ENCODE measurements around the gene LUZP2. TPM values are rescaled to one million over a fixed set of nuclear protein-coding genes. Genes with fewer than 3 reads are reported as not detected.

LUZP2 gene
- total RNA-seq, 2 donors from 2014 or later: 2.0 to 2.4 TPM

DNA sequence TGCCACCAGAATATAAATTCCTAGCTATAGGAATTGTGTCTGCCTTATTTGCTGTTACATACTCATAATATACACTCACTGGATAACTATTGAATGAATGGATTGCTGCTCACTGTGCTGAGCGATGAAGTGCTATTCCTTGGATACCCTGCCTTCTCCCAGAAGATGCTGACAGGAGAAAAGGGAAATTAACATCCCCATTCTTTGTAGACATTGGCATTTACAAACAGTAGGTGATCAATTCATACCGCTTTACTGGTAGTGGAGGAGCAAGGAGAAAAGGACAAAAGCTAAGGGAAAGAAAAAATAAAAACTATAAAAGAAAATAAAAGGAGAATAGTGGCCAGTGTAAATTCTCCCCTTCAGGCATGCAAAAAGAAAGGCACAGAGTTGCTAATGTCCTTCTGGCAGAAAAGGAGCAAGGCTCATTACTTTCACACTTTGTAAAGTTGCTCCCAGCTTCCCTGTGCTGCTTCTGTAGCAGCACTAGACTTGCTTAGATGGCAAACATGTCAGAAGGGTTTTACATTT, 183.0 kb downstream of the LUZP2 start:
- H3K27me3 Mint-ChIP-seq (ENCODE audit: insufficient read depth): no peaks in the 10 kb centered on the region
- TF ChIP-seq, protein P1, sequence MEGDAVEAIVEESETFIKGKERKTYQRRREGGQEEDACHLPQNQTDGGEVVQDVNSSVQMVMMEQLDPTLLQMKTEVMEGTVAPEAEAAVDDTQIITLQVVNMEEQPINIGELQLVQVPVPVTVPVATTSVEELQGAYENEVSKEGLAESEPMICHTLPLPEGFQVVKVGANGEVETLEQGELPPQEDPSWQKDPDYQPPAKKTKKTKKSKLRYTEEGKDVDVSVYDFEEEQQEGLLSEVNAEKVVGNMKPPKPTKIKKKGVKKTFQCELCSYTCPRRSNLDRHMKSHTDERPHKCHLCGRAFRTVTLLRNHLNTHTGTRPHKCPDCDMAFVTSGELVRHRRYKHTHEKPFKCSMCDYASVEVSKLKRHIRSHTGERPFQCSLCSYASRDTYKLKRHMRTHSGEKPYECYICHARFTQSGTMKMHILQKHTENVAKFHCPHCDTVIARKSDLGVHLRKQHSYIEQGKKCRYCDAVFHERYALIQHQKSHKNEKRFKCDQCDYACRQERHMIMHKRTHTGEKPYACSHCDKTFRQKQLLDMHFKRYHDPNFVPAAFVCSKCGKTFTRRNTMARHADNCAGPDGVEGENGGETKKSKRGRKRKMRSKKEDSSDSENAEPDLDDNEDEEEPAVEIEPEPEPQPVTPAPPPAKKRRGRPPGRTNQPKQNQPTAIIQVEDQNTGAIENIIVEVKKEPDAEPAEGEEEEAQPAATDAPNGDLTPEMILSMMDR (conservative IDR thresholded peaks at IDR 0.05): no peak
- Histone ChIP-seq H3K9me3 (ENCODE audit: control insufficient read depth, low read length) (no peaks in the 10 kb centered on the region), H3K27me3 (ENCODE audit: control insufficient read depth, insufficient read depth, low read length, poor library complexity, severe bottlenecking) (no peaks in the 10 kb centered on the region), H3K27ac (ENCODE audit: low read depth, low read length) (peak overlapping the region; percentile 85), H3K4me1 (ENCODE audit: control insufficient read depth, insufficient read depth, low read length) (no peaks in the 10 kb centered on the region), H3K36me3 (ENCODE audit: control insufficient read depth, insufficient read depth, low read length) (no peaks in the 10 kb centered on the region), H3K4me3 (ENCODE audit: low read length) (no peak overlapping the region), H3K9ac (ENCODE audit: extremely low read depth, low read length, poor library complexity, severe bottlenecking) (no peak overlapping the region)
- 58% methylated on average over 2 of the region's 2 CpGs; no CpG with 5 or more reads in 1 of the 2 experiments for WGBS, 2 experiments (ENCODE audit: insufficient coverage in 1 of 2, insufficient read length in 1 of 2)
- no peaks in the 10 kb centered on the region for H3K4me1 Mint-ChIP-seq
- H3K9me3 Mint-ChIP-seq: no peaks in the 10 kb centered on the region
- H3K27ac Mint-ChIP-seq: no peak overlapping the region
- H3K36me3 Mint-ChIP-seq (ENCODE audit: low read depth): no peaks in the 10 kb centered on the region
- no peak overlapping the region for H3K4me3 Mint-ChIP-seq
- DNase-seq: no peak

- no peaks in the 10 kb centered on the region for H3K36me3 ChIP-seq (ENCODE audit: control insufficient read depth, insufficient read depth, low read length)
- H3K4me1 ChIP-seq (ENCODE audit: control insufficient read depth, insufficient read depth, low read length): no peaks in the 10 kb centered on the region
- 80% methylated on average over 1 of the region's 1 CpG; no CpG with 5 or more reads in 1 of the 2 experiments for WGBS, 2 experiments (ENCODE audit: insufficient coverage in 1 of 2, insufficient read length in 1 of 2)
- no peaks in the 10 kb centered on the region for H3K27me3 ChIP-seq (ENCODE audit: control insufficient read depth, insufficient read depth, low read length, poor library complexity, severe bottlenecking)
- Mint-ChIP-seq H3K4me1 (peaks cover 12% of the 10 kb centered on the region), H3K27me3 (ENCODE audit: insufficient read depth) (no peaks in the 10 kb centered on the region), H3K36me3 (ENCODE audit: low read depth) (no peaks in the 10 kb centered on the region), H3K9me3 (no peaks in the 10 kb centered on the region), H3K27ac (no peak overlapping the region), H3K4me3 (no peak overlapping the region)
- TF ChIP-seq, protein P1 (conservative IDR thresholded peaks at IDR 0.05): no peak
- H3K9me3 ChIP-seq (ENCODE audit: control insufficient read depth, low read length): no peaks in the 10 kb centered on the region
- no peak overlapping the region for H3K4me3 ChIP-seq (ENCODE audit: low read length)
- DNase-seq: no peak
- no peak overlapping the region for H3K27ac ChIP-seq (ENCODE audit: low read depth, low read length)
- no peak overlapping the region for H3K9ac ChIP-seq (ENCODE audit: extremely low read depth, low read length, poor library complexity, severe bottlenecking)
These were observed 186.7 kb downstream of the LUZP2 start for GRCh38 chr11:24683583-24683982.

GRCh38 chr11:24685821-24686220, 189.0 kb downstream of the LUZP2 start:
- no peak for DNase-seq
- TF ChIP-seq, protein P1 (conservative IDR thresholded peaks at IDR 0.05): no peak
- Mint-ChIP-seq H3K9me3 (no peaks in the 10 kb centered on the region), H3K27me3 (ENCODE audit: insufficient read depth) (no peaks in the 10 kb centered on the region), H3K4me3 (no peak overlapping the region), H3K27ac (no peak overlapping the region), H3K36me3 (ENCODE audit: low read depth) (no peaks in the 10 kb centered on the region), H3K4me1 (peaks cover 22% of the 10 kb centered on the region)
- no peak overlapping the region for H3K4me3 ChIP-seq (ENCODE audit: low read length)
- no peaks in the 10 kb centered on the region for H3K36me3 ChIP-seq (ENCODE audit: control insufficient read depth, insufficient read depth, low read length)
- H3K27ac ChIP-seq (ENCODE audit: low read depth, low read length): no peak overlapping the region
- H3K4me1 ChIP-seq (ENCODE audit: control insufficient read depth, insufficient read depth, low read length): no peaks in the 10 kb centered on the region
- no peak overlapping the region for H3K9ac ChIP-seq (ENCODE audit: extremely low read depth, low read length, poor library complexity, severe bottlenecking)
- no CpG with 5 or more reads among the region's 1 CpG for WGBS, 2 experiments (ENCODE audit: insufficient coverage in 1 of 2, insufficient read length in 1 of 2)
- no peaks in the 10 kb centered on the region for H3K27me3 ChIP-seq (ENCODE audit: control insufficient read depth, insufficient read depth, low read length, poor library complexity, severe bottlenecking)
- H3K9me3 ChIP-seq (ENCODE audit: control insufficient read depth, low read length): no peaks in the 10 kb centered on the region

Data from endodermal cell (in vitro differentiated cells).